Measurements from ENCODE around the gene PRSS57. TPM values are rescaled to one million over a fixed set of nuclear protein-coding genes. Genes with fewer than 3 reads are reported as not detected.

Gene PRSS57
- total and polyA plus RNA-seq, 2 of the 13 experiments (the other 11 are each of a cell fraction or from before 2014, with no cell fraction given), result 0.12 TPM; not detected in 1

DNA sequence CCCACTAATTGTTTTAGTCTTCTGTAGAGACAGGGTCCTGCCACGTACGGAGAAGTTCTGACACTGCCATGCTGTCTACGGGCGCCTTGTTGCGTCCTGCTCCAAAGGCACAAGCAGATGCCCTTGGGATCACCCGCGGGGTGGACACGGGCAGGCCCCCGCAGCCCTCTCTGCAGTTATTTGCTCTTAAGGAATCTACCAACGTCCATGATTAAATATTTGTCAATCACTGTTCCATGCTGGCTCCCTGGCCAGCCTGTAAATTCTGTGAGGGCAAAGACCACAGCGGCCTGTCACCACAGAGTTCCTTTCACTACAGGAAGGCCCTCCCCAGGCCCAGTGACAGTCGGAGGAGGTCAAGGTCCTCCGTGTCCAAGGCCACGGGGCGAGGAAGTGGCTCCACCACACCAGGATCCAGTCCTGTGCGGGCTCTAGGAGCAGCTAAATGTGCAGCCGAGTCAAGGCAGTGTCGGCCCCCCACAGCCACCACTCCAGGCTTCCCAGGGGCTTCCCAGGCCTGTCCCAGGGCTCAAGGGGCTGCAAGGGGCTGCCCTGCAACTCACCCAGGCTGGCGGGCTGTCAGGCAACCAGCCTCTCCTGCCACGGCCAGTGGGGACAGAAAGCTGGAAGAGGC, 34.3 kb downstream of the PRSS57 start (continued):
- TF ChIP-seq, protein P1, sequence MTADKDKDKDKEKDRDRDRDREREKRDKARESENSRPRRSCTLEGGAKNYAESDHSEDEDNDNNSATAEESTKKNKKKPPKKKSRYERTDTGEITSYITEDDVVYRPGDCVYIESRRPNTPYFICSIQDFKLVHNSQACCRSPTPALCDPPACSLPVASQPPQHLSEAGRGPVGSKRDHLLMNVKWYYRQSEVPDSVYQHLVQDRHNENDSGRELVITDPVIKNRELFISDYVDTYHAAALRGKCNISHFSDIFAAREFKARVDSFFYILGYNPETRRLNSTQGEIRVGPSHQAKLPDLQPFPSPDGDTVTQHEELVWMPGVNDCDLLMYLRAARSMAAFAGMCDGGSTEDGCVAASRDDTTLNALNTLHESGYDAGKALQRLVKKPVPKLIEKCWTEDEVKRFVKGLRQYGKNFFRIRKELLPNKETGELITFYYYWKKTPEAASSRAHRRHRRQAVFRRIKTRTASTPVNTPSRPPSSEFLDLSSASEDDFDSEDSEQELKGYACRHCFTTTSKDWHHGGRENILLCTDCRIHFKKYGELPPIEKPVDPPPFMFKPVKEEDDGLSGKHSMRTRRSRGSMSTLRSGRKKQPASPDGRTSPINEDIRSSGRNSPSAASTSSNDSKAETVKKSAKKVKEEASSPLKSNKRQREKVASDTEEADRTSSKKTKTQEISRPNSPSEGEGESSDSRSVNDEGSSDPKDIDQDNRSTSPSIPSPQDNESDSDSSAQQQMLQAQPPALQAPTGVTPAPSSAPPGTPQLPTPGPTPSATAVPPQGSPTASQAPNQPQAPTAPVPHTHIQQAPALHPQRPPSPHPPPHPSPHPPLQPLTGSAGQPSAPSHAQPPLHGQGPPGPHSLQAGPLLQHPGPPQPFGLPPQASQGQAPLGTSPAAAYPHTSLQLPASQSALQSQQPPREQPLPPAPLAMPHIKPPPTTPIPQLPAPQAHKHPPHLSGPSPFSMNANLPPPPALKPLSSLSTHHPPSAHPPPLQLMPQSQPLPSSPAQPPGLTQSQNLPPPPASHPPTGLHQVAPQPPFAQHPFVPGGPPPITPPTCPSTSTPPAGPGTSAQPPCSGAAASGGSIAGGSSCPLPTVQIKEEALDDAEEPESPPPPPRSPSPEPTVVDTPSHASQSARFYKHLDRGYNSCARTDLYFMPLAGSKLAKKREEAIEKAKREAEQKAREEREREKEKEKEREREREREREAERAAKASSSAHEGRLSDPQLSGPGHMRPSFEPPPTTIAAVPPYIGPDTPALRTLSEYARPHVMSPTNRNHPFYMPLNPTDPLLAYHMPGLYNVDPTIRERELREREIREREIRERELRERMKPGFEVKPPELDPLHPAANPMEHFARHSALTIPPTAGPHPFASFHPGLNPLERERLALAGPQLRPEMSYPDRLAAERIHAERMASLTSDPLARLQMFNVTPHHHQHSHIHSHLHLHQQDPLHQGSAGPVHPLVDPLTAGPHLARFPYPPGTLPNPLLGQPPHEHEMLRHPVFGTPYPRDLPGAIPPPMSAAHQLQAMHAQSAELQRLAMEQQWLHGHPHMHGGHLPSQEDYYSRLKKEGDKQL (CRISPR knock-in tag; IDR thresholded peaks at IDR 0.05; ENCODE audit: low read depth), result no peak; the same call in 1 of the 2 replicates
- TF ChIP-seq ZNF550 (CRISPR knock-in tag; IDR thresholded peaks at IDR 0.05; ENCODE audit: borderline replicate concordance) (no peak), ZNF101 (CRISPR knock-in tag; IDR thresholded peaks at IDR 0.05; ENCODE audit: borderline replicate concordance, low read depth) (no peak), ZNF598 (CRISPR knock-in tag; IDR thresholded peaks at IDR 0.05; ENCODE audit: borderline replicate concordance) (no peak), CBX1 (IDR thresholded peaks at IDR 0.05; ENCODE audit: low read depth) (no peak), XBP1 (CRISPR knock-in tag; IDR thresholded peaks at IDR 0.05) (no peak), ZNF619 (CRISPR knock-in tag; IDR thresholded peaks at IDR 0.05) (no peak), ZNF510 (CRISPR knock-in tag; IDR thresholded peaks at IDR 0.05; ENCODE audit: low read depth) (peak; percentile 17; the same call in 1 of the 2 replicates), KDM4B (CRISPR knock-in tag; IDR thresholded peaks at IDR 0.05) (peak; percentile 71; the same call in 1 of the 2 replicates), SUZ12 (IDR thresholded peaks at IDR 0.05; ENCODE audit: low read depth, low read length) (no peak), ZNF567 (CRISPR knock-in tag; IDR thresholded peaks at IDR 0.05; ENCODE audit: borderline replicate concordance) (no peak), ELF4 (CRISPR knock-in tag; IDR thresholded peaks at IDR 0.05; ENCODE audit: borderline replicate concordance) (peak; percentile 50; the same call in 1 of the 2 replicates), IKZF4 (CRISPR knock-in tag; IDR thresholded peaks at IDR 0.05; ENCODE audit: borderline replicate concordance, low read depth, not compliant biosample characterization) (no peak), MED8 (CRISPR knock-in tag; IDR thresholded peaks at IDR 0.05; ENCODE audit: insufficient replicate concordance) (peak; percentile 14), ZNF543 (CRISPR knock-in tag; IDR thresholded peaks at IDR 0.05) (peak; percentile 67; the same call in 1 of the 2 replicates), GFI1 (CRISPR knock-in tag; IDR thresholded peaks at IDR 0.05; ENCODE audit: borderline replicate concordance) (peak; percentile 99), ZNF816 (CRISPR knock-in tag; IDR thresholded peaks at IDR 0.05; ENCODE audit: borderline replicate concordance) (no peak), ZFYVE20 (CRISPR knock-in tag; IDR thresholded peaks at IDR 0.05; ENCODE audit: borderline replicate concordance, low read depth) (no peak)
- TF ChIP-seq, protein P2, sequence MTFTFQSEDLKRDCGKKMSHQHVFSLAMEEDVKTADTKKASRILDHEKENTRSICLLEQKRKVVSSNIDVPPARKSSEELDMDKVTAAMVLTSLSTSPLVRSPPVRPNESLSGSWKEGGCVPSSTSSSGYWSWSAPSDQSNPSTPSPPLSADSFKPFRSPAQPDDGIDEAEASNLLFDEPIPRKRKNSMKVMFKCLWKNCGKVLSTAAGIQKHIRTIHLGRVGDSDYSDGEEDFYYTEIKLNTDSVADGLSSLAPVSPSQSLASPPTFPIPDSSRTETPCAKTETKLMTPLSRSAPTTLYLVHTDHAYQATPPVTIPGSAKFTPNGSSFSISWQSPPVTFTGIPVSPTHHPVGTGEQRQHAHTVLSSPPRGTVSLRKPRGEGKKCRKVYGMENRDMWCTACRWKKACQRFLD (CRISPR knock-in tag; IDR thresholded peaks at IDR 0.05; ENCODE audit: borderline replicate concordance), result no peak
- TF ChIP-seq, protein P3, sequence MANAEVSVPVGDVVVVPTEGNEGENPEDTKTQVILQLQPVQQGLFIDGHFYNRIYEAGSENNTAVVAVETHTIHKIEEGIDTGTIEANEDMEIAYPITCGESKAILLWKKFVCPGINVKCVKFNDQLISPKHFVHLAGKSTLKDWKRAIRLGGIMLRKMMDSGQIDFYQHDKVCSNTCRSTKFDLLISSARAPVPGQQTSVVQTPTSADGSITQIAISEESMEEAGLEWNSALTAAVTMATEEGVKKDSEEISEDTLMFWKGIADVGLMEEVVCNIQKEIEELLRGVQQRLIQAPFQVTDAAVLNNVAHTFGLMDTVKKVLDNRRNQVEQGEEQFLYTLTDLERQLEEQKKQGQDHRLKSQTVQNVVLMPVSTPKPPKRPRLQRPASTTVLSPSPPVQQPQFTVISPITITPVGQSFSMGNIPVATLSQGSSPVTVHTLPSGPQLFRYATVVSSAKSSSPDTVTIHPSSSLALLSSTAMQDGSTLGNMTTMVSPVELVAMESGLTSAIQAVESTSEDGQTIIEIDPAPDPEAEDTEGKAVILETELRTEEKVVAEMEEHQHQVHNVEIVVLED (CRISPR knock-in tag; IDR thresholded peaks at IDR 0.05; ENCODE audit: borderline replicate concordance), result peak; percentile 82
- TF ChIP-seq, protein P4, sequence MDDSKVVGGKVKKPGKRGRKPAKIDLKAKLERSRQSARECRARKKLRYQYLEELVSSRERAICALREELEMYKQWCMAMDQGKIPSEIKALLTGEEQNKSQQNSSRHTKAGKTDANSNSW (CRISPR knock-in tag; IDR thresholded peaks at IDR 0.05; ENCODE audit: borderline replicate concordance), result no peak

All from HepG2 (cell line).